ENCODE data around the gene LEMD3.
A peak's percentile ranks its signal among the peaks of the same experiment; 100 is the strongest.

Gene LEMD3

DNA sequence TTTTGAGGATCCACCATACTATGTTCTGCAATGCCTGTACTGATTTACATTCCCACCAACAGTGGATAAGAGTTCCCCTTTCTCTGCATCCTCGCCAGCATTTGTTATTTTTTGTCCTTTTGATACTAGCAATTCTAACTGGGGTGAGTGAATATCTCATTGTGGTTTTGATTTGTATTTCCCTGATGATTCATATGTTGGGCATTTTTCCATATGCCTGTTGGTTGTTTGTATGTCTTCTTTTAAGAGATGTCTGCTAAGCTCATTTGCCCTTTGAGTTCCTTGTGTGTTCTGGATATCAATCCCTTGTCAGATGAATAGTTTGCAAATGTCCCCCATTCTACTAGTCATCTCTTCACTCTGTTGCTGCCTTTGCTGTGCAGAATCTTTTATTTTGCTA is 60.1 kb downstream of the LEMD3 start:
- no peak overlapping the region for H3K4me3 ChIP-seq (ENCODE audit: low read depth, low read length)
- DNase-seq (ENCODE audit: low read depth), result peak; percentile 88
- TF ChIP-seq, protein P1, sequence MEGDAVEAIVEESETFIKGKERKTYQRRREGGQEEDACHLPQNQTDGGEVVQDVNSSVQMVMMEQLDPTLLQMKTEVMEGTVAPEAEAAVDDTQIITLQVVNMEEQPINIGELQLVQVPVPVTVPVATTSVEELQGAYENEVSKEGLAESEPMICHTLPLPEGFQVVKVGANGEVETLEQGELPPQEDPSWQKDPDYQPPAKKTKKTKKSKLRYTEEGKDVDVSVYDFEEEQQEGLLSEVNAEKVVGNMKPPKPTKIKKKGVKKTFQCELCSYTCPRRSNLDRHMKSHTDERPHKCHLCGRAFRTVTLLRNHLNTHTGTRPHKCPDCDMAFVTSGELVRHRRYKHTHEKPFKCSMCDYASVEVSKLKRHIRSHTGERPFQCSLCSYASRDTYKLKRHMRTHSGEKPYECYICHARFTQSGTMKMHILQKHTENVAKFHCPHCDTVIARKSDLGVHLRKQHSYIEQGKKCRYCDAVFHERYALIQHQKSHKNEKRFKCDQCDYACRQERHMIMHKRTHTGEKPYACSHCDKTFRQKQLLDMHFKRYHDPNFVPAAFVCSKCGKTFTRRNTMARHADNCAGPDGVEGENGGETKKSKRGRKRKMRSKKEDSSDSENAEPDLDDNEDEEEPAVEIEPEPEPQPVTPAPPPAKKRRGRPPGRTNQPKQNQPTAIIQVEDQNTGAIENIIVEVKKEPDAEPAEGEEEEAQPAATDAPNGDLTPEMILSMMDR (conservative IDR thresholded peaks at IDR 0.05; ENCODE audit: low read depth, low read length), result no peak

DNA sequence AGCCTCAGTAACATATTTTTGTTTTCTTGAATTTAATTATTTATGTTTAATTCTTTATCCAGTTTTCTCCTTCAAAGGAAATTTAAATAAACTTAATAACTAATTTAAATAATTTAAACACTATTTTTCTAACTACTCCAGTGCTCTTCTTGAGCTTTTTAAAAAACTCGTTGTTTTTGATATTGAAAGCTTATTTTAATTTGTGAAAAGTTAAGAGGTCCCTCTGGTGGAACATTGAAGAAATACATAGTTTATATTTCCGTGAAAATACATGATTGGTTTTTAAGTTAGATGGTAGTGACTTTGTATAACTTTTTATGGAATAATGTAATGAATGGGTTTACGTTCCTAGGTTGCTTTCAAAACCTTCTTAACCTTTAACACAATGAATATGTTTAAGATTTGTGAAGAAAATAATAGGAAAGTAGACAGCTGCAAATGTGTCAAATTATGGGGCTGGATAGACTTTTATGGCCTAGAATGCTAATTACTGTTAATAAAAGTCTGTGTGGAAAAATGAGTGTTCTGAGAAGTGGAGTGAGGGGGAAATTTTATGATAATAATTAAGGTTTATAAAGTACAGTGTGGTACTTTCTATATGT is 63.2 kb downstream of the LEMD3 start:
- no peak overlapping the region for H3K4me3 ChIP-seq (ENCODE audit: low read depth, low read length)
- peak; percentile 55 for DNase-seq (ENCODE audit: low read depth)
- TF ChIP-seq, protein P1 (conservative IDR thresholded peaks at IDR 0.05; ENCODE audit: low read depth, low read length), result no peak

DNA sequence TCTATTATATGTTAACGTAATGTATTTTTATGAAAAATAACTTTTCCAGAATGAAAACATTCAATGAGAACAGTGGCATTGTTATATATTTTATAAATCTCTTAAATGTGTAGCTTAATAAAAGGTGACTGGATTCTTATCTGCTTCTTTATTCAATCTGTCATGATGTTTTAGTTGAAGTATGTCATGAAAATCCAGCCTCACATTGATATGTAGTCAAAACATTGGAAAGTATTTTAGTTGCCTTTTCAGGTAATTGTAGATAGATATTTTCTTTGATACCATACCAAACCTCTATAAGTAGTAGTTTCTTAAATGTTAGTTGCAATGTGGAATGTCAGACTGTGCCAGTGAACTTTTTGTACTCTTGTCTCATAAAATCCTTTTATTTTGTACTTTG is 67.8 kb downstream of the LEMD3 start:
- DNase-seq (ENCODE audit: low read depth), result no peak
- TF ChIP-seq, protein P1 (conservative IDR thresholded peaks at IDR 0.05; ENCODE audit: low read depth, low read length), result no peak
- H3K4me3 ChIP-seq (ENCODE audit: low read depth, low read length), result no peak overlapping the region

DNA sequence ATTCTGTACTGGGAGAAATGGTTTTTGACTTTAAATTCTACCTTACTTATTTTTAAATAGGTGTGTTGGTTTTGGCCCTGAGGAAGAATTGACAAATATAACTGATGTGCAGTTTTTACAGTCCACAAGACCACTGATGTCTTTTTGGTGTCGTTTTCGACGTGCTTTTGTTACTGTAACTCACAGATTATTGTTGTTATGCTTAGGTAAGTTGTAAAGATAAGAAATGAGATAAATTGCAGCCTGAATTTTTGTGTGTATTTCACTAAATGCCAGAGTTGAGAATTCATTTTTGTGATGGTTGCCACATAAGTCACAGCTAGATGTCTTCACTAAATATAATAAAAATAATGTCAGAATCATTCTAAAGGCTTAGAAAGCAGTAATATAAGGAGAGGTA is 69.2 kb downstream of the LEMD3 start:
- DNase-seq (ENCODE audit: low read depth), result no peak
- TF ChIP-seq, protein P1 (conservative IDR thresholded peaks at IDR 0.05; ENCODE audit: low read depth, low read length), result no peak
- H3K4me3 ChIP-seq (ENCODE audit: low read depth, low read length), result no peak overlapping the region

DNA sequence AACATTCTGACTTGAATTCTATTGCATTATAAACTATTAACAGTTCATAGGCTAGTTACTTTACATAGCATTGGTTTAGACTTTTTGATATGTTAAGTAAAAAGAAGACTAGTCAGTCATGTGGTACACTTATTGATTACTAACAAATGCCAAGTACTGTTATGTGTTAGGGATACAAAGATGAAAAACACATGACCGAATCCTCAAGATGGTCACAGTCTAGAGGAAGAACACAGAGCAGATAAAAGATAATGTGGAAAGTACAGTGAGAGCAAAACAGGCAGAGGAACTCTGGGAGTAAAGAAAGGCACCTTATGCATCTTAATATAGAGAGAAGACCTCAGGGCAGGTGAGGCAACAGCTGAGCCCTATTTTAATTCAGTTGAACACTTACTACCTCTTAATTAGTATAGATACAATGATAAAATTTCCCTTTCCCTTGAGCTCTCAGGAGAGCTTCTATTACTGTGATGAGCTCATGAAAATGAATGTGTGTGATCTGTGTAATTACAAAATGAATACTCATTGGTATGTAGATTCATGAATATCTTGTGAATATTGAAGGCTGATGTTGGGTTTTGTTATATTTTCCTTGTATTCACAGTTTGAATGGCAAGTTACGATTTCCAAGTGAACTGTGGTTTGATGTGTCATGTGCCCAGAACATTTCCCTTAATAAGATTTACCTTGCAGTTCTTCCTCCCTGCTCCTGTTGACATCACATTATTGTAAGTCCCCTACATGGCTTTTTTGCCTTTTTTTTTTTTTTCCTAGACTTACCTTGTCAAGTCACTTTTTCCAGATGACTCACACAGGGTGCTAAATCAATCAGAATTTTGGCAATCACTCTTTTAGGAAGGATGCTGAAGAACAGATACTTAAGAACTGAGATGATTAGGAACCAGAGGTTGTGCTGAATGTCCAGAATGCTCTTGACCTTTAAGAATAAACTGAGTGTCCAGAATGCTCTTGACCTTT is 79.6 kb downstream of the LEMD3 start:
- DNase-seq (ENCODE audit: low read depth), result no peak
- TF ChIP-seq, protein P1 (conservative IDR thresholded peaks at IDR 0.05; ENCODE audit: low read depth, low read length), result no peak
- no peak overlapping the region for H3K4me3 ChIP-seq (ENCODE audit: low read depth, low read length)

DNA sequence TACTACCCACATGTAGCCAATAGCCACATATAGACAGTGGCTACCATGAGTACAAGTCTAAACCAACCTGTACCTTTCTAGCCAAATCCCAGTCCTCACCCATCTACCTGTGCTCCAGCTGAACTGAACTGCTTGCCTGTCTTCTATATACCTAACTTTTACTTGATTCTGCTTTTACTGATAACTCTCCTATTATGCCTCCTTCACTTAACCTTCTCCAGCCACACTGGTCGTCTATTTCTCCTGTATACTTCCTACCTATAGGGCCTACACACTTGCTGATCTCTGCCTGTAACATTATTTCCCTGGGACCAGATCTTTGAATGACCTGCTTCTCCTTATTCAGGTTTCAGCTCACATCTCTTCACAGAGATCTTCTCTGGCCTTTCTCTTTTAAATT is 83.1 kb downstream of the LEMD3 start:
- TF ChIP-seq, protein P1 (conservative IDR thresholded peaks at IDR 0.05; ENCODE audit: low read depth, low read length), result no peak
- no peak overlapping the region for H3K4me3 ChIP-seq (ENCODE audit: low read depth, low read length)
- DNase-seq (ENCODE audit: low read depth), result no peak
